ENCODE results near the gene SHBG.
"Not testable (repeated sequence)": the region's sequence is repeated elsewhere in the genome, so short reads cannot be mapped to it uniquely, and the experiment has no call there.

The SHBG gene

DNA sequence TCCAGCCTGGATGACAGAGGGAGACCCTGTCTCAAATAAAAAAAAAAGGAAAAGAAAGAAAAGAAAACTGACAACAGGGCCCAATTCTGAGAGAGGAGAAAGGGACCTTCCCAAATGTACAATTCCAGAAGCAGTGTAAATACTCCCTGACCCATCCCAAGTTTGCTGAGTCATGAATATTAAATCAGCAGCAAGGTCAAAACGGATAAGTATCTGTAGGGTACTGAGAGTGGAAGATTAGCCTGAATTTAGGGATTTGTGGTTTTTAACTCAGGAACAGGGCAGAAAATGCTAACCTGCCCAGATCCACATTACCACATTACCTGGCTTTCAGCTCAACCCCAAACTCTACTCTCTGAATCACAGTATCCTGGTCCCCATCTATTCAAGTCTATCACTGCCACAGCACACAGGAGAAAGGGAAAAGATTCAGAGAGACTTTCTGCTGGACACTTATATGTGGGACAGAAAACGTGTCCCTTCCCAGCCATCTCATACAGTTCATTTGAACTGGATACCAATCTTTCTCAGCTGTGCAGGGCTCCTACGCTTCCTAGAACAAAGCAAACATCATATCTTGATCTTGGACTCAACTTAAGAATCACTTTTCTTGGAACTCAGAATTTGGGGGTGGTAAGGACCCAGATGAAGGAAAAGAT is 18.2 kb upstream of the SHBG start:
- no peak for DNase-seq (ENCODE audit: low spot score)

DNA sequence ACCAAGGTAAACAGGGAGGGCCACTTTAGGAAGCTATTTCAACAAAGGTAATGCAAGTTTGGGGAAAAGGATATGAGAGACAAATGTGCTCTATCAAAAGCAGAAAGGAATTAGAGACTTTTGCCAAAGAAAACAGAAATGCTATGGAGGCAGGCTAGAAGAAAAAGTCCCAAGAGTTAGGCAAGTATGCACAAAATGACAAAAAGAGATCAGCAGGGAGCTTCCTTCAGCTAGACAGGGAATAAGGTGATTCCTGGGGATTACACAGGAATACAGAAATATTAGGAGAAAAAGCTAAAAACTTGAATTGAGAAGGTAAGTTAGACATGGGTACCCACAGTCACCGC is 17.7 kb upstream of the SHBG start:
- no peak for DNase-seq (ENCODE audit: low spot score)

DNA sequence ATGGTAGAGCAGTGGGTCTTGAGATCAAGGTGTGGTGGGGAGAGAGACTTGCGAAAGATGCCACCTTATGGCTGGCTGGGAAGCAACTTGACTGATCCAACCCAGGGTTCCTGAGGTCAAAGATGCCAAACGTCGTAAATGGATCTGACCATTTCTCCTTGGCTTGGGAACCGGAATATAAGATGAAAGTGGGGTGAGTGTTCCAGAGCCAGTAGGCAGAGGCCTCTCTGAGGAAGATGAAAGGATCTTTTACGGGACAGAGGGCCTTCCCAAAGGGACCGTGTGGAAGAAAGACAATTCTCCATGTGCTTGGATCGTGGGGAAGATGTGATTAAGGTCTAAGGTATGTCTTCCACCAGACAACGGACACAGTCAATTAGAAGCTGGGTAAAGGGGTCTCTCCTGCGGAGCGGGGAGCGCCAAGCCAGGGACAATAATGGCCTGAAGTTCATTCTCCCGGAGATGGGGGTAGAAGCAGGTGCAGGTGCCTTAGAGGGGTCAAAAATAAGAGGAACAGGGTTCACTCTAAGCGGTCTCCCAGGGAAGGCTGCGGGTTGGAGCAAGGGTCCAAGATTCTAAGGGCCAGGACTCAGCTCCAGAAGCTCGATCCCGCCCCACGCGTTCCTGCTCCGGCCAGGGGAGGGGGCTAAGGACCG is 16.0 kb upstream of the SHBG start:
- DNase-seq (ENCODE audit: low spot score): no peak

DNA sequence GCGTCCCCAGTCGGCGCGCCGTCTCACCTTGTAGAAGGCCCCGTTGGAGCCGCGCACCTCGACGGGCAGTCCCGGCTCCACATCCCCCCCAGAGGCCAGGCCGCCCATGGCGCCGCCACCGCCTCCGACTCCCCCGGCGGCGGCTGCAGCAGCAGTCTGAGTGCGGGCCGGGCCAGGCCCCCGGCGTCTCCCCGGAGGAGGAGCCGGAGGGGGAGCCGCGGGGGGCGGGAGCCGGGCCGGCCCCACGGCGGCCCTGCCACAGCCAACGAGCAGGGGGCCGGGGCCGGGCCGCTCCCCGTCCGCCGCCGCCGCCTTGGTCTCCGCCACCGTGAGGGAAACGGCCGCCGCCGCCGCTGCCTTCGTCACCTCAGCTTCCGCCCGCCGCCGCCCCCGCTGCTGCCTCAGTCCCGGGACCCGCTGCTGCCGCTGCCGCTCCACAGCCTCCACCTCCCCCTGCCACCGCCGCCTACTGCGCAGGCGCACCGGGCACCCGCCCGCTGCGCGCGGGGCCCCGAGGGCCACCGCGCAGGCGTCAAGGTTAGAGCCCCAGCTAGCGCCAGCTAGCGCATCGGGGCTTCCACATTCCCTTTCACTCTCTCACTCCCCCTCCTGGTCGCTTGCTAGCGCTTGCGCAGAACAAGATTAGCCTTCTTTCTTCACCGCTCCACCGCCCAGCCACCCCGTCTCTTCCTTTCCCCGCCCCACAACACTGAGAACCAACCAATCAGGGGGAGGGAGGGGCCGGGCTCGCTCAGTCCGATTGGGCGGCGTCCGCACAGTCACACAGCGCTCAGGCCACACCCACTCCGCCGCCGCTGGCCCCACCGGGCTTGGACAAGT is 15.3 kb upstream of the SHBG start, which contains the start of gene FXR2:
Gene FXR2 (minus strand): TSS at position 473 of the 840 bp plus-strand sequence. CDS start 365 bp downstream, at position 108.
- peak; percentile 100 for DNase-seq (ENCODE audit: low spot score)

DNA sequence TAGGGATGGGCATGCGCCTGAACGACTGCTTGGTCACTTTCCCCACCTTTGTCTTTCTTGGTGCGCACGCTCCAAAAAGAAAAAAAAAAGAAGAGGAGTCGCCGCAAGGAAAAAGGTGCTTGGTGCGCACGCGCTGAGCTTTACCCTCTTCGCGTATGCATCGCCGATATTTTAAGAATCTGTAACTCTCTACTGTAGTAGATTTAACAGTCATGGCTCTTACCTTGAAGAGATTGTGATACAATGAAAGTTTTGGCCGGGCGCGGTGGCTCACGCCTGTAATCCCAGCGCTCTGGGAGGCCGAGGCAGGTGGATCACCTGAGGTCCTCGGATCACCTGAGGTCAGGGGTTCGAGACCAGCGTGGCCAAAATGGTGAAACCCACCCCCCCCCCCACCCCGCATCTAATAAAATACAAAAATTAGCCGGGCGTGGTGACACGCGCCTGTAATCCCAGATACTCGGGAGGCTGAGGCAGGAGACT is 14.6 kb upstream of the SHBG start:
- DNase-seq (ENCODE audit: low spot score): no peak

DNA sequence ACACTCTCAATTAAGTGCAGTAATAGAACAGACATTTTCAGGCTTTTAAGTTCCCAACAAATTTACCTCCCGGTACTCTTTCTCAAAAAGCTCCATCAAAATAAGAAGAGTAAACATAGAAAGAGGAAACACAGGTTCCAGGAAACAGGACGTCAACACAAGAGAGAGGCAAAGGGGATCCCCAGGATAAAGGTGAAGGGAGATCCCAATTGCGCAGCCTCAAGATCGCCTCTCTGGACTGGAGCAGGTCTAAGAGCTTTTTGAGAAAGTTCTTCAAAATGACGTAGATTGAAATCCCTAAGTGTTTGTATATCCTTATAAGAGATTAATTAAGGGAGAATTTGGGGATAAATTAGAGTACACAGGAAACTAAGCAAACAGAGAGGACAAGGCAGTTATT is 11.3 kb upstream of the SHBG start:
- DNase-seq (ENCODE audit: low spot score): no peak

DNA sequence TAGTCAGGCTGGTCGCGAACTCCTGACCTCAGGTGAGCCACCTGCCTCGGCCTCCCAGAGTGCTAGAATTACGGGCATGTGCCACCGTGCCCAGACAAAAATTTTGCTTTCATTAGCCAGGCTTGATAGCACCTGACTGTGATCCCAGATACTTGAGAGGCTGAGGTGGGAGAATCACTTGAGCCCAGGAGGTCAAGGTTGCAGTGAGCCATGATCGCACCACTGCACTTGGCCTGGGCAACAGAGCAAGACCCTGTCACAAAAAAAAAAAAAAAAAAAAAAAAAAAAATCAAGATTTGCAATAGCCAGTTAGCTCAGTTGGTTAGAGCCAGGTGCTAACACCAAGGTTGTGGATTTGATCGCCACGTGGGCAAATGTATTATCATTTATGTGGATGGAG is 9.1 kb upstream of the SHBG start:
- DNase-seq (ENCODE audit: low spot score): no peak

DNA sequence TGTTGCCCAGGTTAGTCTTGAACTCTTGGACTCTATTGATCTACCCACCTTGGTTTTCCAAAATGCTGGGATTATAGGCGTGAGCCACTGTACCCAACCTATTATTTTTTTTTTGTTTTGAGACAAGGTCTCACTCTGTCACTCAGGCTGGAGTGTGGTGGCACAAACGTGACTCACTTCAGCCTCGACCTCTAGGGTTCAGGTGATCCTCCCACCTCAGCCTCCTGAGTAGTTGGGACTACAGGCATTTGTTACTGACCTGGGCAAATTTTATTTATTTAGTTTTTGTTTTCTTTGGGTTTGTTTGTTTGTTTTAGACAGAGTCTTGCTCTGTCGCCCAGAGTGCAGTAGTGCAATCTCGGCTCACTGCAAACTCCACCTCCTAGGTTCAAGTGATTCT is 6.3 kb upstream of the SHBG start:
- no peak for DNase-seq (ENCODE audit: low spot score)

DNA sequence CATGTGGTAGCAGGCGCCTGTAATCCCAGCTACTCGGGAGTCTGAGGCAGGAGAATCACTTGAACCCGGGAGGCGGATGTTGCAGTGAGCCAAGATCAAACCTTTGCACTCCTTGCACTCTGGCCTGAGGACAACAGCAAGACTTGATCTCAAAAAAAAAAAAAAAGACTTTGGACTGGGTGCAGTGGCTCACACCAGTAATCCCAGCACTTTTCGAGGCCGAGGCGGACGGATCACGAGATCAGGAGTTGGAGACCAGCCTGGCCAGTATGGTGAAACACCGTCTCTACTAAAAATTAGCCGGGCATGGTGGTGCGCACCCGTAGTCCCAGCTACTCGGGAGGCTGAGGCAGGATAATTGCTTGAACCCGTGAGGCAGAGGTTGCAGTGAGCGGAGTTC is 4.2 kb upstream of the SHBG start:
- DNase-seq (ENCODE audit: low spot score): not testable (repeated sequence)

DNA sequence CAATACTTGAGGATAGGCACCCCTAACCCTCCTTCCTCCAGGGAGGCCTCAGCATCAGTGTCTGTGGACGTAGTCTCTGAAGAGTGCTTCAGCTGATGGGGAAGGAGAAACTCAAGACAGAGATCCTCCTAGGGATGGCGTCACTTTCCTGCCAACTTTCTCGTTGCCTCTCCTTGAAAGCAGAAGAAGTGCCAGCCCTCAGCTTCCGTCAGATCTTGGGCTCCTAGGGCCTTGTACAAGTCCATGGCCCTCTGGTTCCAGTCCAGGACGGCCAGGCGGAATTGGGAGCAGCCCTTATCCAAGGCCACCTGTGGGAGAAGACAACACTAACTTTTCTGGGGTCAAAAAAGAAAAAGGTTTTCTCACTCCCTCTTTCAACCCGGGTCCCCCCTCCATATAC is 3.6 kb upstream of the SHBG start:
- no peak for DNase-seq (ENCODE audit: low spot score)

DNA sequence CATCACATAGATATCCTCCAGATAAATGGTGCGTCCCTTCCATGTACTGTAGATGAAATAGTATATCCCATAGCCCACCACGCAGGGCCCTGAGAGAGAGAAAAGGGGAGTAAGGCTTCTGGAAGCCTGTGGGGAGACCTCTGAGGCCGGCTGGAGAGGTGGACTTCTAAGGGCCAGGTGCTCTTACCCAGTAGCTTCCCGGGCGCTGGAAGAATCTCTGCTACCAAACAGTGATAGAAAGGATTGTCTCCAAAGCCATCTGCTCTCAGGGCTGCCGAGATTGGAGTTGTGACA is 3.0 kb upstream of the SHBG start:
- no peak for DNase-seq (ENCODE audit: low spot score)

DNA sequence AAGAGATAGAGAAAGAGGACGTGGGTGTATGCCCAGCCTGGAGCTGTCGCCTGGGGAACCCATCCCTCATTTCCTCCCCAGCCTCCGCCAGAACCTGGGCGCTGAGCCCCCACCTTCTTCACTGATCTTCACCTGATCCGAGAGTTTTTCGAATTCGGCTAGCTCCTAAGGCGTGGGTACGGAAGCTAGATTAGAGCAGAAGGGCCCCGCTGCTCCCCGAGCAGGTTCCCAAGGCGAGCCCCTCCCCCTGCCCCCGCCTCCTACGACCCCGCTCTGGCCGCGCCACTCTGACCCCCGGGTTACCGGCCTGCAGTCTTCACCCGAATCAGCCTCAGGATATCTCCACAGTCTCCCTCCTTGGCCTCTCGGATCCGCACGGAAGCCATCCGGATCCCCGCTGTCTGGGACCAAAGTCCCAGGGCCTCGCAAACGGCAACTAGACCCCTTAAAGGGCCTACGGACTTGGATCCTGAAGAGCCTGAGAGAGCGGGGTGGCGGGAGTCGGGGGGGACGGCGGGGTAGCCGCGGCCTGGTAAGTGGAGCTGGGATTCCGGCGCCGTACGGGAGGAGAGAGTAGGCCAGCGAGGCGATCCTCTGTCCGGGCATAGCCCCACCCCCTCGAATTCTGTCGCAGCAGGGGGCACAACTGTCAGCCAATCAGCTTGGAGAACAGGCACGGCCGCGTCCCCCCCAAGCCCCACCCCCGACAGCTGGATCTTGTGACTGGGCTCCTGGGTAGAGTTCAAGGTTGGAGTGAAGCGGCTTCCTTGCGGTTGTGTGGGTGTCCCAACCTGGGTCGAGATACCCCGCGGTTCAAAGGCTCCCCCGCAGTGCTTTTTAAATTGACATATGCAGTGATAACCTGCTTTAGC is 2.4 kb upstream of the SHBG start, which contains the start of gene SAT2:
Gene SAT2 (minus strand): TSS at position 572 of the 872 bp plus-strand sequence. CDS start 186 bp downstream, at position 386.
- peak; percentile 100 for DNase-seq (ENCODE audit: low spot score)

DNA sequence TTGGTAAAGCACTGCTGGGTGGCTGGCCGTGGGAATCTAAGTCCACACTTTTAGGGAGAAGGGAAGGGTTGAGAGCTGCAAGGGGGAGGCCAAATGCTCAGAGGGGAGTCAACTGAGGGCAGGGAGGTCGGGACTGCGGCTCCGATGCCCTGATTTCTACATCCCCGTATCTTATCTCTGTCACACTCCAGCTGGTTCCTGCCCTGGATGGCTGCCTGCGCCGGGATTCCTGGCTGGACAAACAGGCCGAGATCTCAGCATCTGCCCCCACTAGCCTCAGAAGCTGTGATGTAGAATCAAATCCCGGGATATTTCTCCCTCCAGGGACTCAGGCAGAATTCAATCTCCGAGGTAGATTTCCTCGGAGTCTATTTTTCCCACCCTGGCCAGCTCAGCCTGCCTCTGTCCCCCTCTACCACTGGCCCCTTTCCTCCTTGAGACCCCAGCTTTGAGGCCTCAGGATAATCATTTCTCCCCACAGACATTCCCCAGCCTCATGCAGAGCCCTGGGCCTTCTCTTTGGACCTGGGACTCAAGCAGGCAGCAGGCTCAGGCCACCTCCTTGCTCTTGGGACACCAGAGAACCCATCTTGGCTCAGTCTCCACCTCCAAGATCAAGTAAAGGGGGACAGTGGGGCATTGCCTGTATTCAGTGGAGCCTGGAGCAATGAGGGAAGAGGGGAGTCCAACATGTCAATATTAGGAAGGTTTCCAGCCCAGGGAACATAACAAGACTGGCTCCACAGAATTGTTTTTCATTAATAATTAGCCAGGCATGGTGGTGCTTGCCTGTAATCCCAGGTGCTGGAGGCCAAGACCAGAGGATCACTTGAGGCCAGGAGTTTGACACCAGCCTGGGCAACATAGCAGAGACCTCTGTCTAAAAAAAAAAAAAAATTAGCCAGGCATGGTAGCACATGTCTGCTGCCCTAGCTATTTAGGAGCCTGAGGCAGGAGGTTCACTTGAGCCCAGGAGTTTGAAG is 1.8 kb downstream of the SHBG start:
- DNase-seq (ENCODE audit: low spot score): no peak

DNA sequence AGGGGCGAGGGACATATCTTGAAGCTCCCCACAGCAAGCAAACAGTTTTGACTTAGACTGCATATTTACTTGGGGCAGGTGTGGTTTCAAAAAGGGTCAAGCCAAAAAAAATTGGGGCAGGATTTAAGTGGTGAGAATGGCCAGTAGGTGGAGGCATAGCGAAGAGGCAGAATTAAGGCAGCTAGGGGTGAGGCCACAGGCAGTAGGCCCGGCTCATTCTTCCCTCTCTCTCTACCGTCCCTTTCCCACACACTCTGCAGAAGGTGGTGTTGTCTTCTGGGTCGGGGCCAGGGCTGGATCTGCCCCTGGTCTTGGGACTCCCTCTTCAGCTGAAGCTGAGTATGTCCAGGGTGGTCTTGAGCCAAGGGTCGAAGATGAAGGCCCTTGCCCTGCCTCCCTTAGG is 2.6 kb downstream of the SHBG start:
- peak; percentile 82 for DNase-seq (ENCODE audit: low spot score)

DNA sequence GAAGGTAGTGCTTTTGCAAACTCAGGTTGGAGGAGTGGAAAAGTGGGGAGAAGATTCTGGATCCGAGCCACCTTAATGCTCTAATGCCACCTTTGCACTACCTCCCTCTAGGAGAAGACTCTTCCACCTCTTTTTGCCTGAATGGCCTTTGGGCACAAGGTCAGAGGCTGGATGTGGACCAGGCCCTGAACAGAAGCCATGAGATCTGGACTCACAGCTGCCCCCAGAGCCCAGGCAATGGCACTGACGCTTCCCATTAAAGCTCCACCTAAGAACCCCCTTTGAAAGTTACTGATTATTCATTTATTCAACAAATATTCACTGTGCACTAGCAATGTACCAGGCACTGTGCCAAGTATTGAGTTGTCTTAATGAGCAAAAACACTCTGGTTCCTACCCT is 3.2 kb downstream of the SHBG start:
- no peak for DNase-seq (ENCODE audit: low spot score)

DNA sequence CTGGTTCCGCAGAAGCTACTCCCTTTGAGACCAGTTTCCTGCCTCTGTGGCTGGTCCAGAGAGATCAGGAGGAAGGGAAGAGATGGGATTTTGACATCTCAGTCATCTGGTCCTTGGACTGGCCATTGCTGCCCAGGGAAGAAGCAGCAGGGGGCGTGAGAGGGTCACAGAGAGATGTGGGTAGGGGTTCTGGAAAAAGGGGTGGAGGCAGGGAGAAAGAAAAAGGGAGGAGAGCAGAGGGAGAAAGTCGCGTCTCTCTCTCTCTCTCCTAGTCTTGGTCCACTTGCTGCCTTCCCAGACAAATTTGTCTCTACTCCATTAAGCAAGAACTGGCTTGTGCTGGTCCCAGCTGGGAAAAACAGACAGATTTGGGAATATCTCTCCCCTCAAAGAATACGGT is 4.4 kb downstream of the SHBG start:
- peak; percentile 50 for DNase-seq (ENCODE audit: low spot score)

DNA sequence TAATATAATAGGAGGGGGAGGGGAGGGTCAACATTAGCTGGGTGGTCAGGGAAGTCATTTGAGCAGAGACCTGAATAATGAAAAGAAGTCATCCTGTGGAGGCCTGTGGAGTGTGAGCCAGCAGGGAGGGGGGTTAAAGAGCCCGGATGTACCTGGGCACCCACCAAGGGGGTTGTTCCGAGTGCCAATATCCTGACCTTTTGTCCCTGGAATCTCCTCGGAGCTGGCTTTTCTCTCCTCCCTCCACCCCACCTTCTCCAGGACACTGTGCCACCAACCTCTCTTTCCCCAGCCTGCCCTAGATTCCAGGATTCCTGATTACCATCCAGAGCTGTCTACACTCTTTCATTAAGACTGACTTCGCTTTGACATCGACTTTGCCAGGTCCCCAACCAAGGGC is 6.2 kb downstream of the SHBG start:
- no peak for DNase-seq (ENCODE audit: low spot score)

DNA sequence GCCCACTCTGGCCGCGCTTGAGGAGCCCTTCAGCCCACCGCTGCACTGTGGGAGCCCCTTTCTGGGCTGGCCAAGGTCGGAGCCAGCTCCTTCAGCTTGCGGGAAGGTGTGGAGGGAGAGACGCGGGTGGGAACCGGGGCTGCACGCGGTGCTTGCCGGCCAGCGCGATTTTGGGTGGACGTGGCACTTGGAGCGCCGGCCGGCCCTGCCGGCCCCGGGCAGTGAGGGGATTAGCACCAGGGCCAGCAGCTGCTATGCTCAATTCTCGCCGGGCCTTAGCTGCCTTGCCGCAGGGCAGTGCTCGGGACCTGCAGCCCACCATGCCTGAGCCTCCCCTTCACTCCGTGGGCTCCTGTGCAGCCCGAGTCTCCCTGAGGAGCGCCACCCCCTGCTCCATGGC is 10.8 kb downstream of the SHBG start:
- DNase-seq (ENCODE audit: low spot score): no peak

DNA sequence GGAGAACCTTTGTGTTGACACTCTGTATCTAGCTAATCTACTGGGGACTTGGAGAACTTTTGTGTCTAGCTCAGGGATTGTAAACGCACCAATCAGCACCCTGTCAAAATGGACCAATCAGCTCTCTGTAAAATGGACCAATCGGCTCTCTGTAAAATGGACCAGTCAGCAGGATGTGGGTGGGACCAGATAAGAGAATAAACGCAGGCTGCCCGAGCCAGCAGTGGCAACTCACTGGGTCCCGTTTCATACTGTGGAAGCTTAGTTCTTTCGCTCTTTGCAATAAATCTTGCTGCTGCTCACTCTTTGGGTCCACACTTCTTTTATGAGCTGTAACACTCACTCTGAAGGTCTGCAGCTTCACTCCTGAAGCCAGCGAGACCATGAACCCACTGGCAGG is 11.7 kb downstream of the SHBG start:
- DNase-seq (ENCODE audit: low spot score): not testable (repeated sequence)

DNA sequence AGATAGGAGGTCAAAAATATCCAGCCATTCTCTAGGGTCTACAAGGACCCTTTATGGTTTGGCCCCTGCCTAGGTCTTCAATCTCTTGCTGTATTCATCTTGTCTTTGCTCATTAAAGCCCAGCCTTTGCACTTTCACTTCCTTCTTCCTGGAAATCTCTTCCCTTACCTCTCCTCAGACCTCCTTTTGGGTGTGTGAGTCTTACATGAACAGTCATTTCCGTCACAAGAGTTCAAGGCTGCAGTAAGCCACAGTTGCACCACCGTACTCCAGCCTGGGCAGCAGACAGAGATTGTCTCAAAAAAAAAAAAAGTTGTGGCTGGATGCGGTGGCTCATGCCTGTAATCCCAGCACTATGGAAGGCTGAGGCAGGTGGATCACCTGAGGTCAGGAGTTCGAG is 14.8 kb downstream of the SHBG start:
- DNase-seq (ENCODE audit: low spot score): no peak

DNA sequence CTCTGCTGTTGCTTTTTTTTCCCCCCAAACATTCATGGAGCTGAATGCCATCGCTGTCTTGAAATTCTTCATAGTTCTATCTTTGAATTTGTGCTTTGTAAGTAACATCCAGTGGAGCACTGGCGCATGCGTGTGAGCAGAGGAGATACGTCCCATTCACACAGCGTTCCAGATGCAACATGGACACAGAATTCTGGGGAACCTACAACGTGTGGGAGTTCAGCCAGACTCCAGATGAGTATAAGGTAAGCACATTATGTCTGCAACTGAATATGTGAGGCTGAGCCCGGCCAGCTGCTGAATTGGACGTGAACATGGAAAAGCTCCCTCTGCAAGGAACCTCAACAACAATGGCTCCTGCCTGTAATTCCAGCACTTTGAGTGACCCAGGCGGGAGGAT is 16.5 kb downstream of the SHBG start:
- no peak for DNase-seq (ENCODE audit: low spot score)
